Dedifferentiated amniotic fluid mesenchymal stem cell (primary cell): ENCODE measurements around the gene CCSER1.
"Not testable (repeated sequence)": the region's sequence is repeated elsewhere in the genome, so short reads cannot be mapped to it uniquely, and the experiment has no call there.

Experiments
- DNase-seq: peaks from one replicate; pipeline ENCODE4 v3.0.0-alpha.2; 2016; ENCODE audit errors: extremely low spot score

Gene CCSER1

DNA sequence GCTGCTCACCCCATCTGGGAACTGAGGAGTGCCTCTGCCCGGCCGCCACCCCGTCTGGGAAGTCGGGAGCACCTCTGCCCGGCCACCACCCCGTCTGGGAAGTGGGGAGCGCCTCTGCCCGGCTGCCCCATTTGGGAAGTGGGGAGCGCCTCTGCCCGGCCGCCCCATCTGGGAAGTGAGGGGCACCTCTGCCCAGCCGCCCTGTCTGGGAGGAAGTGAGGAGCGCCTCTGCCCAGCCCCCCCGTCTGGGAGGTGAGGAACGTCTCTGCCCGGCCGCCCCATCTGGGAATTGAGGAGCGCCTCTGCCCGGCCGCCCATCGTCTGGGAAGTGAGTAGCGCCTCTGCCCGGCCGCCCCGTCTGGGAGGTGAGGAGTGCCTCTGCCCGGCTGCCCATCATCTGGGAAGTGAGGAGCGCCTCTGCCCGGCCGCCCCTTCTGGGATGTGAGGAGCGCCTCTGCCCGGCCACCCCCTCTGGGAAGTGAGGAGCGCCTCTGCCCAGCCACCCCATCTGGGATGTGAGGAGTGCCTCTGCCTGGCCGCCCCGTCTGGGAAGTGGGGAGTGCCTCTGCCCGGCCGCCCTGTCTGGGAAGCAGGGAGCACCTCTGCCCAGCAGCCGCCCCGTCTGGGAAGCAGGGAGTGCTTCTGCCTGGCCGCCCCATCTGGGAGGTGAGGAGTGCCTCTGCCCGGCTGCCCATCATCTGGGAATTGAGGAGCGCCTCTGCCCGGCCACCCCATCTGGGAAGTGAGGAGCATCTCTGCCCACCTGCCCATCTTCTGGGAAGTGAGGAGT lies 1040.9 kb downstream of the CCSER1 start:
- not testable (repeated sequence) for DNase-seq

DNA sequence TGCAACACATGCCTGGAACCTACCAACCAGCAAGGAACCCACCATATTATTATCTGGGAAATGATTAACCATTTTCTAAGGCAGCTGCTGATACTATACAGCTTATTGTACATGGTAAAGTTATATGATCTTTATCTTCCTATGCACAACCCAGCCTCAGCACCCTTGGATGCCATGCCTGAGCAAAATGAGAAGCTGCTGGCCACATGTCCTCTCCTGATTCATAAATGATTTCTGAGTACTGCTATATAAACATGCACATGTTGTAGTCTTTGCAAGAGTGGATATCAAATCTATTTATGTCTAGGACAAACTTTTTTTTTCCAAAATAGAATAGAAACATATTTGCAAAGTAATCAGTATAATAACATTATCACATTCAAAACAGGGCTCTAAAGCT lies 1043.6 kb downstream of the CCSER1 start:
- no peak for DNase-seq

DNA sequence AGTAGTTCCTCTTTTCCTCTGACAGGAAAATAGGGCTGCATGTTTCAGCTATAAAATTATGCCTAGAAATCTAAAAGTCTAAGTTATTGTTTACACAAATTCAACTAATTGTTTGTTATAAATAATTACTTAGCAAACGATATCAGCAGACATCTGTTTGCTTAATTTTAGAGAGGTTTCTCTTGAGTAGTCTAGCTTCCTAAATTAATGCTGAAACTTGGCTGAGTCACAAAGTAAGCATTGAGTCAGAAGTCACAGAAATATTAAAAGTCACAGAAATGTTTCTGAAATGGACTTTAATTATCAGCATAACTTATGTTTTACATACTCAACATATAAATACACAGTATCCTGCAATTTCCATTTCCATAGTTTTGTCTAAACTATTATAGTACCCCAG lies 1044.0 kb downstream of the CCSER1 start:
- no peak for DNase-seq

DNA sequence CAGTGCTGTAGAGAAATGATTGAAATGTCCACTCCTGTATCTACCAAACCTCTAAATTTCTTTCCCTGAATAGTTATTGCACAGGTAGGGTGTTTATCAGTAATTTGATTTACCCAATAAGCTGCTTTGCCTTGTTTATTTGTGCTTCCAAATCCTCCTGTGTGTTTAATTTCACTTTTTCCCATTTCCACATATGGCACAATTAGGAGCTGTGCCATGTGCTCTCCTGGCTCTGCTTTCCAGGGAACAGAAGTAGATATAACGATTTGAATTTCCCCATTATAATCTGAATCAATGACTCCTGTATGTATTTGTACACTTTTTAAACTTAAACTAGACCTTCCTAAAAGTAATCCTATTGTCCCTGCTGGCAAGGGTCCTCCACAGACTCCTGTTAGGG lies 1057.9 kb downstream of the CCSER1 start:
- not testable (repeated sequence) for DNase-seq

DNA sequence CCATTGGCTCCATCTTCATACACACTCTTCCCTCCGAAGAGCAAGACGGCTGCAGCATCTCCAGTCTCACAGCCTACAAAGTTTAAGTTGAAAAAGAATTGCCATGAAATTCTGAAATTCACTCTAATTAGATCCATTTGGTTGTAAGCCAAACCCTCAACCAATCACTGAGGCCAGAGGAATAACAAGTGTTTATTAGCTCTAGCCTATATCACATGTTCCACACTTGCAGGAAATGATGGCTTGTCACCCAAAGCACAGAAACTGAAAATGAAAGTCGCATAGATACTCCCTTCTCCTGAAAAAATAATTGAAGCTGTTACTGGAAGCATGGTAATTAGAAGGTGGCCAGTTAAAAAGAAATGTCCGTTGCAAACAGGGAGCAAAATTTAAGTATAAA lies 1071.8 kb downstream of the CCSER1 start:
- DNase-seq = no peak

DNA sequence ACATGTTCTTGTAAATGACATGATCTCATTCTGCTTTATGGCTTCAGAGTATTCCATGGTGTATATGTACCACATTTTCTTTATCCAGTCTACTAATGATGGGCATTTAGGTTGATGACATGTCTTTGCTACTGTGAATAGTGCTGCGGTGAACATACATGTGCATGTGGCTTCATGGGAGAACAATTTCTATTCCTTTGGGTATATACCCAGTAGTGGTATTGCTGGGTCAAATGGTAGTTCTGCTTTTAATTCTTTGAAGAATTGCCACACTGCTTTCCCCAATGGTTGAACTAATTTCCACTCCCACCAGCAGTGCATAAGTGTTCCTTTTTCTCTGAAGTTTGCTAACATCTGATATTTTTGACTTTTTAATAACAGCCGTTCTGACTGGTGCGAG lies 1080.3 kb downstream of the CCSER1 start:
- DNase-seq = no peak

DNA sequence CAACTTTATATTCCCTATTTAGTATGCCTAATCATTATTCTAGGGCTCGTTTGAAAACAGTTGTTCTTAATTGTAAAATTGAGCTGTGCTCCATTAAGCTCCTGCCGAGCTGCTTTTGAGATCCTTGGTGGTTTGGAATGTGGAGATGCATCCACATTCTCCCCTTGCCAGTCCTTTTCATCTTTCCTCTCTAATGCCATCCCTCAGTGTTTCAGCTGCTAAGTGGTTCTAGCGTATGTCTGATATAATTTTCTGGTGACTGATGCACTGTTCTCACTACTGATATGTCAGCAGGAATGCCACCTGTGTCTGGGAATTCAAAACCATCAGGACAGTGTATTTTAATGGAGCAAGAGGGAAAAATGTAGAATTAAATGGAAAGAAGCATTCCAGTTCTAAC lies 1085.0 kb downstream of the CCSER1 start:
- no peak for DNase-seq

DNA sequence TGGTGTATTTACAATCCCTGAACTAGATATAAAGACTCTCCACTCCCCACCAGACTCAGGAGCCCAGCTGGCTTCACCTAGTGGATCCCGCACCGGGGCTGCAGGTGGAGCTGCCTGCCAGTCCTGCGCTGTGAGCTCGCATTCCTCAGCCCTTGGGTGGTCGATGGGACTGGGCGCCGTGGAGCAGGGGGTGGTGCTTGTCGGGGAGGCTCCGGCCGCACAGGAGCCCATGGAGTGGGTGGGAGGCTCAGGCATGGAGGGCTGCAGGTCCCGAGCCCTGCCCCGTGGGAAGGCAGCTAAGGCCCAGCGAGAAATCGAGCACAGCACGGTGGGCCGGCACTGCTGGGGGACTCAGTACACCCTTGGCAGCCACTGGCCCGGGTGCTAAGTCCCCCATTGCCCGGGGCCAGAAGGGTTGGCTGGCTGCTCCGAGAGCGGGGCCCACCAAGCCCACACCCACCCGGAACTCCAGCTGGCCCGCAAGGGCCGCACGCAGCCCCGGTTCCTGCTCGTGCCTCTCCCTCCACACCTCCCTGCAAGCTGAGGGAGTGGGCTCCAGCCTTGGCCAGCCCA lies 1090.7 kb downstream of the CCSER1 start:
- not testable (repeated sequence) for DNase-seq

DNA sequence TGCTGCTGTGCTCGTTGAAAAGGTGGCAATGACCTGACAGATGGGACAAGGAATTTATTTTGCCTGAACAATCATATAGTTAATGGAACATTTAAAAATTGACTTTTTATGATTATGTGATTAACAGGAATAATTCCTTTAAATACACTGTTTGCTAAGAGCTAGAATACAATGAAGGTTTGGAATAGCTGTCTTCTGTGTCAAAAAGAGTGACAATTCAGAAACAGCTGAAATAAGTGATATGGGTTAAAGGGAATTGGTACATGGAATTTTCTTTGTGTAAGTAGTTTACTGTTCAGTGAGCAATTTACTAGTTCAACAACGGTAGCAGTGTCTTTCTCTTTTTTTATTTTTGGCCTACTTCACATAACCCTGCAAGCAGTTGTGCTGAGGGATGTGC lies 1093.1 kb downstream of the CCSER1 start:
- no peak for DNase-seq

DNA sequence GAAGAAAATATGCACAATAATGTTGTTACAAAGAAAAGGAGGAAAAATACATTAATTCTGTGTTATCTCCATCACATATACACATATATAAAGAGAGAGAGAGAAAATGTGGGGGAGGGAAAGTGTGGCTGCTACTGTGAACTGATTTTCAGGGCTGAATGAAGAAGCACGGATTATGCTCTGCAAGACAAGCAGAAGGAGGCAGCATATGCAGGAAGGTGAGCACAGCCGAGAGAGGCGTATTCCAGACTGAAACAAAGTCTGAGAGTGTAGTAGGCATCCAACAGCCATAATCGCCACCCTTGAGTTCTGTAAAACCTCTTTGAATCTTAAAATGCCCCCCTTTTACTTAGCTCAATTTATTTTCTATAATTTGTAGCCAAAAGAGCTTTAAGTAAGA lies 1094.8 kb downstream of the CCSER1 start:
- DNase-seq = no peak

DNA sequence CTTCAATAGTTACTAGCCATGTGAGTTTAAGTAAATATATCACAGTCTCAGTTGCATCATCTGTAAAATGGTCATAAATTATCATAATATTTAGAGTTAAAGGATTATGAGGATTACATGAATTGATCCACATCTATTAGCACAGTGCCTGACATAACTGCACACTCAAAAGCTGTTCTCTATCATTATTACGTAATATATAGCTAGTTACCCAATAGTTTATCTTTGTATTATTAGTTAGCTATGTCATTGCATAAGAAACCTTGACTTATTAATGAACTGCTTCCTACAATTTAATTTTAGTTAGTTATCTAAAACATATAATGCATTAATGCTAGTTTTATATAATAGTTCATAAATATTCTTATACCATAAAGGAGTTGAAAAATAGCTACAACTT lies 1099.7 kb downstream of the CCSER1 start:
- no peak for DNase-seq

DNA sequence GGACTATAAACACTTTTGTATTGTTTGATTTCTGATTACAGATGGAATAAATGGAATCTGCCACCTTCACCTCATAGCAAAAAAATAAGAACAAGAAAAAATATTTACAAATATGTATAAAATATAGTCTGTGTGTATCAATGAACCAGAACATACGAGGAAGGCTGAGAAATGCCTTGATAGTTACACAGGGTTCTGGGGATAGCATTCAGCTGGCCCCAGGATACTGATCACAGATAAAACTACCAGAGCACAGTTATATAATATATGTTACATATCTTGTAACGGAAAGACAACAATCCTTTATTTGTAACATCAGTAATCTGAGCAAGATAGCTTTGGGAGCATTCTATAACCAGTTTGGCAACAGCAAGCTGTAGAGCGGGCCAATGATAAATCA lies 1101.5 kb downstream of the CCSER1 start:
- DNase-seq = no peak

DNA sequence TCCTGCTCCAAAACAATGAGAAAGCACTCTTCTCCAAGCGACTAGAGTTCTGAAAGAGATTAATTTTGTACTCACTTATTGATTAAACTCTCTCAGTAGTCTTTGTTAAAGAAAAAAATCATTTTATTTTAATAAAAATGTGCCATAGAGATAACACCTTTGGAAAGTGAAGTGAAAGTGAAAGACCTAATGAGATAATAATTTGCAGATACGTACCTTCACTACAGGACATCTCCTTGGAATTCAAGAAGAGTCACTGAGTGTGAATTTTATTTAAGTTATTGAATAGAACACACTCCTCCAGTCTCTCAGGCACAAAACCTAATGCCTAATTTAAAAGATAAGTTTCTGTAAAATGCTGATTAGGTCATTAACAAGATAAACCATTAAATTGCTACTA lies 1106.0 kb downstream of the CCSER1 start:
- DNase-seq = no peak

DNA sequence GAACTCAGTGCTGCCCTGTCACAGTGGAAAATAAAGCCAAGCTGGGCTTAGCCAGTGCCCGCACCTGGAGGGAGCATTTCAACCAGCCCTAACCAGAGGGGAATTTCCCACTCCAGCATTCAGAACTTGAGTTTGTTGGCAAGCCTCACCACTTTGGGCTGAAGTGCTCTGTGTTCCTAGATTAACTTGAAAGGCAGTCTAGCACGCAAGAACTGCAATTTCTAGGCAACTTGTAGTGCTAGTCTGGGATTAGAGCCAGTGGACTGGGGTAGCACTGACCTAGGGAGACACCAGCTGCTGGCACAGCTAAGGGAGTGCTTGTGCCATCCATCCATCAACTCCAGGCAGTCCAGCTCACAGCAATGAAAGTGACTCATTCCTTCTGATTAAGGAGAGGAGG lies 1115.9 kb downstream of the CCSER1 start:
- DNase-seq = no peak

DNA sequence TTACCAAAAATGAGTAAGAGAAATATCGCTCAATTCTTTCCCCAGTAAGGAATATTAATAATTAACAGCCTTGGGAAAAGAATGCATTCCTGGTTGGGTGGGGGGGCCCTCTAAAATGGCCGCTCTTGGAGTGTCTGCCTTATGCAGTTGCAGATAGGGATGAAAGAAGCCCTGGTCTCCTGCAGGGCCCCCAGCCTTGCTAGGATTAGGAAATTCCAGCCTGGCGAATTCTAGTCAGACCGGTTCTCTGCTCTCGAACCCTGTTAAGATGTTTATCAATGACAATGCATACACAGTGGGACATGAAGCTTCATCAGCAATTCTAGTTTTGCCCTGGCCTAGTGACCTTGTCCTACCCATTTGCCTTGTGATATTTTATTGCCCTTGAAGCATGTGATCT lies 1128.8 kb downstream of the CCSER1 start:
- no peak for DNase-seq

DNA sequence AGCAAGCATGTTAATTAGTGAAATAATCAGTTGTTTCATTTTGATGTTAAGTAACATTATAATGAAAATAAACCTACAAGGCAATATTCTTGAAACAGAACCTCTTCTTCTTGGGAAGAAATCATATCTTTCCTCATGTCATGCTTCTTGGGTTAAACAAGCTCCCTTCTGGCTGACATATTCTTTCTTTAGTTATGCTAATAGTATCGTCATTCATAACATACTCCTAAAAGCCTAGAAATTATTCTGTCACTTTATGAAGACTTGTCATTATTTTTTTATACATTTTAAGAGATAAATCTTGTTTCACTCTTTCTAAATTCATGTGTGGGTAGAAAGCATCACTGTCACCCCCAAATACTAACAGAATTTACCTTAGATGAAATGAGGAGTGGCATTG lies 1129.6 kb downstream of the CCSER1 start:
- DNase-seq = no peak

DNA sequence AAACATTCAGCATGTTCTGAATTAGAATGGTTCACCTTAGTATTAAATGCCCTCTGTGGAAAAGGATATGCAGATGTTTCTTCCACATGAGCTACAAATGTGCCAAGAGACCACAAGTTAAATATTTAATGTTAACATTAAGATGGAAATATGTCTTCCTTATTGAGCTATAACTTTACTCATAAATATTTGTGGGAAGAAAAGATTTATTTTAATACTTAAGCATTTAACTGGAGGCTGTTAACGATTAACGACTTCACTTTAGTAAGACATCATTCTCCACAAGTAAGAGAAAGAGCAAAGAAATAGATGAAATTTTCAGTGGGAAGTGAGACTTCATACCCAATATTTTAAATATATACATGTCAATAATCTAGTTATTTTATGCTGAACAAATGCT lies 1130.5 kb downstream of the CCSER1 start:
- DNase-seq = no peak

DNA sequence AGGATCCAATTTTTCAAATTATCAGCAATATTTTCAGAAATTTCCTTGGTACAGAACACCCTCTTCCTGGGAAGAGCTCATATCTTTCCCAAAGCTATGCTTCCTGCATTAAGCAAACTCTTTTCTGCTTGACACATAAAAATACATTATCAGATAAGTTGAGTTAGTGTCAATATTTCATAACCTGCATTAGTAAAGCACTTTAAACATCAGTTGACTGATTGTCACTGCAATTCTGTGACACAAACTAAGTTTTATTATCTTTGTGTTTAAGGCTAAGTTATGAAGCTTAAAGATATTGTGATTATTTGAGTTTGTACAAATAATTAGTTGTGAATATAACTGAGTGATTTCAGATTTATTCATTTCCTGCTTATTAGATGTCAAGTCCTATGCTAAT lies 1131.1 kb downstream of the CCSER1 start:
- DNase-seq = no peak

DNA sequence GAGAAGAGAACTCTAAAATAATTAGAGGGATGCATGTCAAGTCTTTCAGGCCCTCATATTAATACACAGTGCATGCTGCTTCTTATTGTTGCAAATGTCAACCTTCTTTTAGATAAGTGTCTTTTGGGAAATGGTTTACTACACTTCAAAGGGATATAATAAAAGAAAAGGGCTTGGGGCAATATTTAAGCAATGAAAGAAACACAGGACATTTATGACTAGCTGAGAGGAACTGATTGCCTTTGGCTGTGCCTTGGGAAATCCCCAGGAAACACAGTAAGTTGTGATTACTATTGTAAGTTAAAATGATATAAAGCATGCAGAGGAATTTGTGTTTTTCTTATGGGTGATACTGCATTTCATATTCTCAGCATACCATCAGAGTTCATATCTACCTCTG lies 1140.3 kb downstream of the CCSER1 start:
- no peak for DNase-seq

DNA sequence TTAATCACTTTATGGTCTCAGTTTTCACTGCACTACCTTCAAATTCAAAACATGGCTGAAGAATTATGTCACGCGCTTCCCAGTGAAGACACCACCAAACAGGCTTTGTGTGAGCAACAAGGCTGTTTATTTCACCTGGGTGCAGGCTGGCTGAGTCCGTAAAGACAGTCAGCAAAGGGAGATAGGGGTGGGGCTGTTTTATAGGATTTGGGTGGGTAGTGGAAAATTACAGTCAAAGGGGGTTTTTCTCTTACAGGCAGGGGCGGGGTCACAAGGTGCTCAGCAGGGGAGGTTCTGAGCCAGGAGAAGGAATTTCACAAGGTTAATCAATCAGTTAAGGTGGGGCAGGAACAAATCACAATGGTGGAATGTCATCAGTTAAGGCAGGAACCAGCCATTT lies 1141.3 kb downstream of the CCSER1 start:
- DNase-seq = not testable (repeated sequence)

DNA sequence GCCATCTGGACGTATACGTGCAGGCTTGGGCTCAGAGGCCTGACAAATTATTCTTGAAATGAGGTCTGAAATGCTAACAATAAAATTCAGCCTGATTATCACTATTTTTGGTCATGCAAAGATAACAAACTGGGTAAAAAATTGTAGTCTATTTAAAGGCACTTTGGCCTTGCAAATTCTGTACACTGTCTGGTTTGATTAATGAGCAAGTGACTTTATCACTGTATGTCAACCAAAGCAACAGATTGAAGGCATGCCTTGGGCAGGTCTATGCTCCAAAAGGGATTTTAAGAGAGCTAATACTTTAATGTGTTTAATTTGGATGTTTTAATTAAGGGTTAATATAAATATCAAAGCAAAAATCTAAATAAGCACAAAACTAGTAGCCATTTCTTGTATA lies 1141.7 kb downstream of the CCSER1 start:
- no peak for DNase-seq

DNA sequence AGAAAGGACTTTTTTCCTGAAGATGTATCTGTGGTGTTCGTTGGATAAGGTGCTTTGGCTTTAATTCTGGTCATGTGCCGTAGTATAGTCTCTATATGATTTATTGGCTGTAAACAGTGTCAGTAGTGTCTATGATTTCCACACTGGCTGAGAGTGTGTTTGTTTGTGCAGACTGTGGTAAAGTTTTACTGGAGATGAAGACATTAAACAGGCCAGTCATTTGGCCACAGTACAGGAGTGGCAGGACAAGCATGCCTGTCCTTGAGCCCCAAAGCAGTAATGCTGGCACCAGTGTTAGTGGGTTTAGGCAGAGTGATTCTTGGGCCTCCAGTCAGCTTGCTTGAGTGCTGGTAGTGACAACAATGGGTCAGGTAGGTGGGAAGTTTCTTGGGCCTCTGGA lies 1152.7 kb downstream of the CCSER1 start:
- no peak for DNase-seq

DNA sequence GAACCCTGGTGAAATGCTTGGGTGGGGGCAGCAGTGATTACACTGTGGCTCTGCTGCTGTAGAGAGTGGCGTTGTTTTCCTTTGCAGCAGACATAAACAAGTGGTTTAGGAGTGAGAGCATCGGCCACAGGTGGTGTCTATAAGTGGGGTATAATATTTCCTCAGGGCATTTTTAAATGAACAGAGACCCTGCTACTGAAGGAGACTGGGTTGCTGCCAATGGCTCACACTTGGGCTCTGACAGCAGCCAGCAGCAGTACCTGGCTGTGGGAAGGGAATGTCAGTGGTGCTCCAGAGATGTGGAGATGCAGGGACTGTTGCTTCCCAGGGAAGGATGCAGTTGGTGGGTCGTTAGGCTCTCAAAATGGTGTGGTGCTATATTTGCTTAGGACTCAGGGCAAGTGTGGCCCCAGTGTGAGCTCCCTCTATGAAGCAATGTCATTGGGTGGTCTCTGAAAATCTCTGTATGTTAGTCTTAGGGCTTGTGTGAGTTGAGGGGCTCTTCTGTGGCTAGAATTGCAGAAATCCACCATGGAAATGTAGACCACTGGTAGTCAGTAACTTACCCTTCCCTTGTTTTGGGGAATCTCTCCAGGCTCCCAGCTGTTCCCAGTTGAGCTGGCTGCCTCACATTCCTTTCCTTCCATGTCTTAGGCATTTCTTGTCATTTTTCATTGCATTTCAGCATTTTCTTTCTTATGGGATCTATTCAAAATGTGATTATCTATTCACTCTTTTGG lies 1153.5 kb downstream of the CCSER1 start:
- no peak for DNase-seq
